Tibial artery (tissue), 4 donors: ENCODE measurements around the gene KCNMA1.

Source experiments
- DNase-seq, 2 donors: peaks; one replicate each; pipeline ENCODE4 v3.0.0-alpha.2; 2019
- H3K27ac ChIP-seq, 2 donors: fragments of 200-600 bp; sonication (generic) in 1 of 2; 1 replicate in 1 of 2; 2 replicates in 1 of 2; pipeline ENCODE4 v1.5.1; 2018 to 2019; ENCODE audit warnings: mild to moderate bottlenecking in 1 of 2
- H3K27me3 ChIP-seq, 2 donors: fragments of 200-600 bp; sonication (generic) in 1 of 2; one replicate each; pipeline versions ENCODE4 v1.5.1 to v1.6.0; 2016 to 2019
- H3K36me3 ChIP-seq, 3 donors: fragments of 200-600 bp; sonication (generic) in 2 of 3; one replicate each; pipeline ENCODE4 v1.5.1; 2016 to 2019; ENCODE audit warnings: mild to moderate bottlenecking in 2 of 3
- H3K4me1 ChIP-seq, 4 donors: fragments of 200-600 bp; sonication (generic) in 2 of 4; 1 replicate in 3 of 4; 2 replicates in 1 of 4; pipeline ENCODE4 v1.5.1; 2016 to 2019
- H3K4me3 ChIP-seq, 2 donors: fragments of 200-600 bp; sonication (generic) in 1 of 2; 1 replicate in 1 of 2; 2 replicates in 1 of 2; pipeline ENCODE4 v1.5.1; 2018 to 2019; ENCODE audit warnings: mild to moderate bottlenecking in 2 of 2
- H3K9me3 ChIP-seq, 3 donors: fragments of 200-600 bp; sonication (generic) in 1 of 3; one replicate each; pipeline ENCODE4 v1.5.1; 2016 to 2019
- CTCF ChIP-seq, 2 experiments: fragments of 200-600 bp in 1 of 2; fragments of 450-650 bp in 1 of 2; IDR thresholded peaks; one replicate each; pipeline ENCODE4 v1.5.1; 2017 to 2019; ENCODE audit warnings: antibody characterized with exemption in 2 of 2, mild to moderate bottlenecking in 1 of 2, moderate library complexity in 1 of 2
- intact Hi-C: fragments of 100-400 bp; cut with DNase I; formaldehyde crosslinking; loops from one replicate; pipeline ENCODE4 v1.15.0; 2023; ENCODE audit warnings: low total_unique reads

KCNMA1 gene

GRCh38 chr10:77279207-77279606 is 358.4 kb downstream of the KCNMA1 start:
- Histone ChIP-seq H3K27ac (no peak overlapping the region), H3K4me3 (no peak overlapping the region), H3K27me3 (no peaks in the 10 kb centered on the region), H3K36me3 (no peaks in the 10 kb centered on the region), H3K4me1 (peaks cover 0 to 47% (median 18%) of the 10 kb centered on the region in 4 donors), H3K9me3 (no peaks in the 10 kb centered on the region)
- no peak for DNase-seq
- no peak for TF ChIP-seq CTCF (IDR thresholded peaks at IDR 0.05)
- intact Hi-C loops = no loop called here

GRCh38 chr10:77274046-77274795 is 363.4 kb downstream of the KCNMA1 start:
- intact Hi-C loops = no loop called here
- no peaks in the 10 kb centered on the region for H3K9me3 ChIP-seq
- no peak for TF ChIP-seq CTCF (IDR thresholded peaks at IDR 0.05)
- no peak overlapping the region for H3K27ac ChIP-seq
- no peak overlapping the region for H3K4me3 ChIP-seq
- peaks cover 0 to 22% (median 10%) of the 10 kb centered on the region in 4 donors for H3K4me1 ChIP-seq
- H3K36me3 ChIP-seq = no peaks in the 10 kb centered on the region
- no peaks in the 10 kb centered on the region for H3K27me3 ChIP-seq
- DNase-seq = no peak

GRCh38 chr10:77269163-77269562 is 368.4 kb downstream of the KCNMA1 start:
- Histone ChIP-seq H3K9me3 (no peaks in the 10 kb centered on the region), H3K36me3 (no peaks in the 10 kb centered on the region), H3K27ac (peak overlapping the region; percentile 45 to 59), H3K4me3 (no peak overlapping the region), H3K27me3 (no peaks in the 10 kb centered on the region), H3K4me1 (peaks cover 0 to 55% (median 34%) of the 10 kb centered on the region in 4 donors)
- no peak for DNase-seq
- intact Hi-C loops = no loop called here
- no peak for TF ChIP-seq CTCF (IDR thresholded peaks at IDR 0.05)

- no peaks in the 10 kb centered on the region for H3K9me3 ChIP-seq
- H3K4me3 ChIP-seq = no peak overlapping the region
- no peak for DNase-seq
- intact Hi-C loops = no loop called here
- H3K27ac ChIP-seq = peak overlapping the region; percentile 45 to 59
- no peaks in the 10 kb centered on the region for H3K36me3 ChIP-seq
- peaks cover 0 to 52% (median 33%) of the 10 kb centered on the region in 4 donors for H3K4me1 ChIP-seq
- no peak for TF ChIP-seq CTCF (IDR thresholded peaks at IDR 0.05)
- no peaks in the 10 kb centered on the region for H3K27me3 ChIP-seq
These were observed 368.9 kb downstream of the KCNMA1 start for GRCh38 chr10:77268721-77269120.

- peaks cover 0 to 52% (median 32%) of the 10 kb centered on the region in 4 donors for H3K4me1 ChIP-seq
- TF ChIP-seq CTCF (IDR thresholded peaks at IDR 0.05) = no peak
- intact Hi-C loops = no loop called here
- DNase-seq = no peak
- H3K4me3 ChIP-seq = no peak overlapping the region
- no peaks in the 10 kb centered on the region for H3K27me3 ChIP-seq
- H3K36me3 ChIP-seq = no peaks in the 10 kb centered on the region
- H3K9me3 ChIP-seq = no peaks in the 10 kb centered on the region
- peak overlapping the region; percentile 45 to 59 for H3K27ac ChIP-seq
These were observed 369.6 kb downstream of the KCNMA1 start for GRCh38 chr10:77267703-77268675.
